CD1c-positive myeloid dendritic cell (primary cell): ENCODE measurements around the gene KLF4.
A peak's percentile ranks its signal among the peaks of the same experiment; 100 is the strongest.

ENCODE experiments used
- DNase-seq: peaks from one replicate; pipeline ENCODE4 v3.0.0-alpha.2; 2016; ENCODE audit errors: extremely low spot score

The KLF4 gene

GRCh38 chr9:107455425-107456135 is 34.0 kb downstream of the KLF4 start:
- no peak for DNase-seq

DNA sequence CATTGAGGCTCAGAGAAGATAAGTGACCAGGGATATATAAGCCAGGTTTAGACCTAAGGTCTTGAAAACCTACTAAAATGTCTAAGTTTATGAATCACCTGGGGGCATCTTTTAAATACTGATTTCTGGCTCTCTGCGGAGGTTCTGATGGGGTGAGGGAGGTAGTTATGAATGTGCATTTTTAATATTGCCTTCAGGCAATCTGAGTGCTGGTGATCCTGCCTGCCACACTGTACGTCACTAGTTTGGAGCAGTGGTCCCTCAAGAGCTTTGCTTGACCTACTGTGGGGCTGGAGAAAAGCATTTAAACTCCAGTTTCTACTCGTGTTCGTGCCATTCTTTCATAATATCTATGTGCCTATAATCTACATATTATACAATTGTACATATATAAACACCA is 36.1 kb downstream of the KLF4 start:
- no peak for DNase-seq

GRCh38 chr9:107447834-107448233 is 41.7 kb downstream of the KLF4 start:
- no peak for DNase-seq

DNA sequence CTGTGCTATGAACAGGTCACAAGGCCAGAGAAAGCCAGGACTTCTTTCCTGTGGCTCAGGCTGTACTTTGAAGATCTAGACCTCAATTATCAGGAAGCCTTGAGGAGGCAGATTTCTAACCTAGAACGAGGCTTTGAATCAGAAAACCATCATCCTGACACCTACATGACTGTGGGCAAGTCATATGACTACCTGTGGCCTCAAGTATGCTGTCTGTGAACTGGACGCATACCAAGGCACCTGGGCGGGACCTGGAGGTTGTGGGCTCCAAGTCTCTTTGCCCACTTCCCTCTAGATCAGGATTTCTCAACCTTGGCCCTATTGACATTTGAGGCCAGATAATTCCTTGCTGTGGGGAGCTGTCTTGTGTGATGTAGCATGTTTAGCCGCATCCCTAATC is 42.5 kb downstream of the KLF4 start:
- DNase-seq, result peak; percentile 0

- DNase-seq, result no peak
Observed at GRCh38 chr9:107446491-107446890, 43.1 kb downstream of the KLF4 start.

GRCh38 chr9:107443786-107444185 is 45.8 kb downstream of the KLF4 start:
- no peak for DNase-seq

DNA sequence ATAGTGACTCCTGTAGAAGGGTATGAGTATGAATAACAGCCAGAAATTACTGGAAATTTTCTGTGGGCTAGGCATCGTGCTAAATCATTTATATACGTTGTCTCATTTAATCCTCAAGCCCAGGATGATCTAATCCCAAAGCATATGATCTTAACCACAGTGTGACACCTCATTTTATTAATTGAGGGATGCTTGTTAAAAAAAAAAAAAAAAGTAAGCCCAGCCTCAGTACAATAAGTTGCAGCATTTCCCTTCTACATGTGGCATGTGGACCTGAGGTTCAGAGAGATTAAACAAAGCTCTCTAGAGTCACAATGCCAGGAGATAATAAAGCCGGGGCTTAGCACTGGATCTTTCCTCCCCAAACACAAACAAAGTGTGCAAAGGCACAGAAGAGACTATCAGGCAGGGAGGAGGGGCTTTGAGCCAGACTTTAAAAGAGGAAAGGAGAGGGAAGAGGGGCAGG is 49.5 kb downstream of the KLF4 start:
- DNase-seq, result no peak

DNA sequence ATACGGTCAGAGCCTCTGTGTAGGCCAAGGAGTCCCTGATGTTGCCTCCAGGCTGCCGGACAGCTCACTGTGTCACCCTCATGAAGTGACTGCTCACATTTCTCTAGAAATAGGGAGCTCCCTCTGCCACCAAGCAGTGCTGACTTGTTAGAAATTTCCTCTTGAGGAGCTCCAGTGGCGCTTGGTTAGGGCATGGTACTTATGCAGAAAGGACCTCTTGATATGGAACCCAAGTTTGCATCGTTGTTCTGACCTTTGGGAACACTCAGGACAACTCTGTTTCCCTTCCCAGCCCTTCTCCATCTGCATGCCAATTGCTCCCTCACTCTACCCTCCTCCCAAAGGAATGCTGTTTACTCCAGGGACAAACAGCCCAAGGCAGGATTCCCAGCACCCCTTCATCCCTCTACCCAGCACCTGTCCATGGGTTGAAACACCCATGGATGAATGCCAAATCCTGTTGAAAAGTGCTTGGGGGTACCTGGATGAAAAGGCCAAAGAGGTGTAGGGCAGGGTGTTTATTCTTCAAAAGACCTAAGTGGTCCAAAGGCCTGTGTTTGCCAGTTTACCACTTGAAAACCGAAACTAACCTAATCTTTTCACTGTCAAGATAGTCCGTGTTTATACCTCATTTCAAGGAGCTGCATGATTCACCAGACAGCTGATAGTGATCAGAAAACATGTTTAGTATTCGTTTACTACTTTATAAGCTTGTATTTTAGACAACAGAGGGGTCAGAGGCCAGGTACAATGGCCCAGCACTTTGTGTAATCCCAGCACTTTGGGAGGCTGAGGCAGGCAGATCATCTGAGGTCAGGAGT is 51.1 kb downstream of the KLF4 start:
- DNase-seq, result no peak

DNA sequence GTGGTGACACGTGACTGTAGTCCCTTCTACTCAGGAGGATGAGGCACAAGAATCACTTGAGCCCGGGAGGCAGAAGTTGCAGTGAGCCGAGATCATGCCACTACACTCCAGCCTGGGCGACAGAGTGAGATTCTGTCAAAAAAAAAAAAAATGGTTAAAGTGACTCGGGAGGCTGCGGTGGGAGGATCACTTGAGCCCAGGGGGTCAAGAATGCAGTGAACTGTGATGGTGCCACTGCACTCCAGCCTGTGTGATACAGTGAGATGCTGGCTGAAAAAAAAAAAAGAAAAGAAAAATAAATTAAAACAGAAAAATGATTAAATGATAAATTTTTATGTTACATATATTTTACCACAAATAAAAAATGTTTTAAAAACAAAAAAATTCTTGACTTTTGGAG is 51.9 kb downstream of the KLF4 start:
- no peak for DNase-seq

DNA sequence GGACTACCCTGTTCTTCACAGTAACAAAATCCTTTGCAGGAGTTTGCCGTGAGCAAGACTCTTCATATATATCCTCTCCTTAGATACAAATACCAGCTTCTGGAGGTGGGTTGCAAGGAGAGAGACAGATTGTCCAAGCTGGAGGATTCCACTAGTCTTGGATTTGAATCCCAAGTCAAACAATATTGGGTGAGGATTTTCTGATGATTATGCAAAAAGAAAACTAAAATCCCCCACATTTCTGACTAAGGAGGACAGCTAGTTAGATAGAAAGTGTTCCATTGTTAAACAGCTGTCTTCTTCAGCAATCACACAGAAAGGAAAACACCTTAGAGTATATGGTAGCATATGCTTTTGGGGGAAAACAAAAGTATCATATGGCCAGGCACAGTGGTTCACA is 54.2 kb downstream of the KLF4 start:
- DNase-seq, result no peak
